Brain microvascular endothelial cell (primary cell): ENCODE measurements around the gene ELAVL2.

ENCODE experiments used
- DNase-seq: peaks from one replicate; pipeline ENCODE4 v3.0.0-alpha.2; 2020
- H3K27ac ChIP-seq: fragments of 250-450 bp; sonication (Bioruptor Pico); 2 replicates; pipeline ENCODE4 v1.5.1; 2020; ENCODE audit warnings: mild to moderate bottlenecking, moderate library complexity
- H3K27me3 ChIP-seq: fragments of 250-450 bp; sonication (Bioruptor Pico); replicated peaks from 2 replicates; pipeline ENCODE4 v1.5.1; 2020; ENCODE audit warnings: mild to moderate bottlenecking
- H3K36me3 ChIP-seq: fragments of 250-450 bp; sonication (Bioruptor Pico); replicated peaks from 2 replicates; pipeline ENCODE4 v1.5.1; 2020; ENCODE audit warnings: mild to moderate bottlenecking
- H3K4me3 ChIP-seq: 2 replicates; pipeline ENCODE4 v1.5.1; 2011; ENCODE audit warnings: low read depth, mild to moderate bottlenecking, control low read depth, low read length, moderate library complexity
- in situ Hi-C: cut with HindIII; loops from 2 replicates; pipeline ENCODE4 v1.10.0; 2017; ENCODE audit warnings: low sequenced_read_pairs, low pct_ligation_motif_present
- TF ChIP-seq, protein P1 (sequence below): IDR thresholded peaks from 2 replicates; pipeline ENCODE4 v1.5.1; 2011; ENCODE audit warnings: low read depth, mild to moderate bottlenecking, moderate library complexity, low read length, control low read depth, inconsistent platforms; ENCODE audit errors: missing control alignments

The ELAVL2 gene

DNA sequence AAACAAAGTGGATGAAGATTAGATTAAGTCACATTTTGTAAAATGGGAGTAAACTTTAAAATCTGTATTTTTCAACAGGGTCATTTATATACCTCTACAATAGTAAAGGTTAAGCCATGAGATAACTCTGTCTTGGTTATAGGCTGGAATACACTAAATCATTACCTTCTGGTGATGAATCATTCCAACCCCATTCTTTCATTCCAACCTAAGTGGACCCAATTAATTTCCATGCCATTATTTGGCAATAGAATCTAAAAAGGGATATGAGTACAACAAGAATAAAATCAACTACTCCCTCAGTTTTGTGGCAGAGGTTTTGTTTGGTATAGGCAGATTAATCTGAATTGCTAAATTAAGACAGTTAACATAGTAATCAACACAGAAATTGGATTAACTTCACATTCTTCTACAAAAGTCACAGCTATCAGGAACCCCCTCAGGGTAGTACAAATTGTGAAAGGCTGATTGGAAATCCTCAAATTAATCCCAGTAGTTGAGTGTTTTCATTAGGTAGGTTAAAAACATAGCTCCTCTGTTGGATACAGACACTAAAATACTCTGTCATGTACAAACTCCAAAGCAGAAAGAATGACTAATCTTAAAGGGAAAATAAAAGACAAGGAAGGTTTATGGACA, 54.2 kb downstream of the ELAVL2 start:
- DNase-seq, result no peak
- in situ Hi-C loops, result no loop called here
- TF ChIP-seq, protein P1, sequence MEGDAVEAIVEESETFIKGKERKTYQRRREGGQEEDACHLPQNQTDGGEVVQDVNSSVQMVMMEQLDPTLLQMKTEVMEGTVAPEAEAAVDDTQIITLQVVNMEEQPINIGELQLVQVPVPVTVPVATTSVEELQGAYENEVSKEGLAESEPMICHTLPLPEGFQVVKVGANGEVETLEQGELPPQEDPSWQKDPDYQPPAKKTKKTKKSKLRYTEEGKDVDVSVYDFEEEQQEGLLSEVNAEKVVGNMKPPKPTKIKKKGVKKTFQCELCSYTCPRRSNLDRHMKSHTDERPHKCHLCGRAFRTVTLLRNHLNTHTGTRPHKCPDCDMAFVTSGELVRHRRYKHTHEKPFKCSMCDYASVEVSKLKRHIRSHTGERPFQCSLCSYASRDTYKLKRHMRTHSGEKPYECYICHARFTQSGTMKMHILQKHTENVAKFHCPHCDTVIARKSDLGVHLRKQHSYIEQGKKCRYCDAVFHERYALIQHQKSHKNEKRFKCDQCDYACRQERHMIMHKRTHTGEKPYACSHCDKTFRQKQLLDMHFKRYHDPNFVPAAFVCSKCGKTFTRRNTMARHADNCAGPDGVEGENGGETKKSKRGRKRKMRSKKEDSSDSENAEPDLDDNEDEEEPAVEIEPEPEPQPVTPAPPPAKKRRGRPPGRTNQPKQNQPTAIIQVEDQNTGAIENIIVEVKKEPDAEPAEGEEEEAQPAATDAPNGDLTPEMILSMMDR, result no peak
- Histone ChIP-seq H3K27ac (no peak overlapping the region), H3K36me3 (no peaks in the 10 kb centered on the region), H3K4me3 (no peak overlapping the region), H3K27me3 (no peaks in the 10 kb centered on the region)

DNA sequence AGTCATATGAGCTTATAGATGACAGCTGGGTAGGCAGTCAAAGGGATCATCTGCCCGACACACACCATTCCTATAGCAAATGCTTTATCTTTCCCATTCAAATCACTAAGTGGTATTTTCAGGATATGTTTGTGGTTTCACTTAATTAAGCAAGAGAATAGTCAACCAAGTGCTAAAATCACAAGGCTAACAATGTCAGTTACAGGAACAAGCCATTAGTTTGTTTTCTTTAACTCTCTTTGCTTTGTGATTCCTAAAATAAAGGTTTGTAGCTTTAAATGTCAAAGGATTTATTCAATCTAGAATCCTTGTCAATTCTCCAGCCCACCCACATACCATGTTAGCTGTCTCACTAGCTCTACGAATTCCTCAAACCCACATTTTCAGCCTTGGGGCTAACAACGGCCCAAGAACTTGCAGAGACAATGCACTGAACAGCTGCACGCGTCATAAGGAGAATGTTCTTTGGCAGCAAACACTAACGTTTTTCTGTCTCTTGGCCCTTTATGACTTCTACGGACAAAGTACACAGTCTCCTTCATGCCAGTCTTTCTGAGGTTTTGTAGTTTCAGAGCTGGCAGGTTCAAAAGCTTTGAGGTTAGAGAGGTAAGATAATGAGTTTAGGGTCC, 56.6 kb downstream of the ELAVL2 start:
- no peak for DNase-seq
- no peaks in the 10 kb centered on the region for H3K27me3 ChIP-seq
- H3K4me3 ChIP-seq, result no peak overlapping the region
- H3K36me3 ChIP-seq, result no peaks in the 10 kb centered on the region
- no peak overlapping the region for H3K27ac ChIP-seq
- in situ Hi-C loops, result no loop called here
- TF ChIP-seq, protein P1, result no peak

DNA sequence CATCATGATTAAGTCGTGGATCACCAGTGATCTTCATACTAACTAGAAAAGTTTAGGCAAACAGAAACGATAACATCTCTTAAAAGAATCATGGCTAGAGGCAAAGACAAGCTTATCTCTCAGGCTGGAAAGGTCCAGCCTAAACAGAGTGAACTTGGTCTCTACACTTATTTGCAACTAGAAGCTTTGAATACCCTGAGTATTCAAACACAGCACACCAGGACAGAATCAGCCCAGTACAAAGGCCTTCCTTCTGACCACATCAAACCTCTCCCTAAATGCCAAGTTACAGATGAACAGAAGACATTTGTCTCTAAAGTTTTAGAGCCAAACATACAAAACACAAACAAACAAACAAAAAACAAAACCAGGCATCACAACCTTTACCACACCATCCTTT, 57.2 kb downstream of the ELAVL2 start:
- Histone ChIP-seq H3K36me3 (no peaks in the 10 kb centered on the region), H3K27ac (no peak overlapping the region), H3K27me3 (no peaks in the 10 kb centered on the region), H3K4me3 (no peak overlapping the region)
- TF ChIP-seq, protein P1, result no peak
- DNase-seq, result no peak
- in situ Hi-C loops, result no loop called here

DNA sequence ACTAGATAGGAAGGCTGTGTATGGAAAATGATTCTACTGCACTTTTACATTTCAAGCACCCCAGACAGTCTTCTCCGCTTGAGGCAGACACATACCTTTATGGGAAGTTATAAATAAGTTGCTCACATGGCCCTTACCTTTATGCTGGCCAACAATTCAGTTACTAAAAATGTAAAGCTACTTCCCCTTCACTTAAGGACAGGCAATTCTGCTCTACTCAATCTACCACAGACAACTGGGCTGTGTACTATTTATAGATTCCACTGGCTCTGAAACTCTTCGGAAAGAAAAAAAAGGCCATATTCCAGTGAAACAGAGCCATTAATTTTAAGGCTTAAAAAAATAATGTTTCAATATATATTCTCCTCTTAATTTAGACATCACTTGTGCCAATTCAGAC, 59.4 kb downstream of the ELAVL2 start:
- H3K27me3 ChIP-seq, result no peaks in the 10 kb centered on the region
- DNase-seq, result no peak
- TF ChIP-seq, protein P1, result no peak
- no peaks in the 10 kb centered on the region for H3K36me3 ChIP-seq
- in situ Hi-C loops, result no loop called here
- H3K4me3 ChIP-seq, result no peak overlapping the region
- H3K27ac ChIP-seq, result no peak overlapping the region

DNA sequence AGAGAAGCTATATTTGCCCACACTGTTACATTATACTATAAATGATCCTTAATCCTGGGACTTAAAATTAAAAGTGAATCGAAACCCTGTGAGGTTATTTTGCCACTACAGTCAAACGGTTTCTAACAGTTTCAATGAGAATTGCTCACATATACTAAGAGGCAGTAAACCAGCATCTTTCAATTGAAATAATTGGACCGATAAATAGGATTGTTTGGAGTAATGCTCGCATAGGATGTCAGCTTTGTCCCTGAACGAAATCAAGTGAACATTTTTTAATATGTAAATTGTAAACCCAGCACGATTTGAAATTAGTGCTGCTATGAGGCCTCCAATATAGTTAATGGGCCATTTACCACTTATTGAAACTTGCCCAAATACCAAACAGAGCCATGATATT, 60.5 kb downstream of the ELAVL2 start:
- TF ChIP-seq, protein P1, result no peak
- Histone ChIP-seq H3K27me3 (no peaks in the 10 kb centered on the region), H3K27ac (no peak overlapping the region), H3K4me3 (no peak overlapping the region), H3K36me3 (no peaks in the 10 kb centered on the region)
- in situ Hi-C loops, result no loop called here
- no peak for DNase-seq

DNA sequence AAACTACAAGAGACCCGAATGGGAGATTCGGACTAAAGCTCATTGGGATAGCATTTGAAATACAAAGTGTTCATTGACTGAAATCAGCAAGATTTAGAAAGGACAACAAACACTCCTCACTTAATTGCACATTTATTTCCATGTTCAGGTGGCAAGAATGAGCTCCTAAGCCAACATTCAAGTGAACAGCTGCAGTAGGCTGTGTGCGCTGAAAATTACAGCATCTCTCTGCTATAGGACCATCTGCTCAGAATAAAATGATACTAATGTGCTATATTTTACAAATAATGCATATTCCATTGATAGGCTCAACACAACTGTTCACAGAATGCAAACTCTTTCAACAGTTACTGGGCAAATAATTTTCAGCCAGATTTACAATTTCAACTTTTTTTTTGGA, 61.8 kb downstream of the ELAVL2 start:
- no peaks in the 10 kb centered on the region for H3K36me3 ChIP-seq
- no peak overlapping the region for H3K27ac ChIP-seq
- no peak for DNase-seq
- in situ Hi-C loops, result no loop called here
- no peaks in the 10 kb centered on the region for H3K27me3 ChIP-seq
- TF ChIP-seq, protein P1, result no peak
- H3K4me3 ChIP-seq, result no peak overlapping the region
